K562 (cell line): ENCODE data around the gene GSTA4. TPM values are rescaled to one million over a fixed set of nuclear protein-coding genes. Genes with fewer than 3 reads are reported as not detected.

Experiments used
- CGGBP1 ChIP-seq: fragments of 250-450 bp; sonication (Bioruptor Pico); IDR thresholded peaks from 2 replicates; pipeline ENCODE4 v1.9.0; 2021; ENCODE audit warnings: mild to moderate bottlenecking
- FOSL1 ChIP-seq: fragments of 200-800 bp; sonication (Bioruptor generic); conservative IDR thresholded peaks from 2 replicates; pipeline ENCODE4 v1.6.1; 2016; ENCODE audit warnings: missing genetic modification characterization, missing compliant biosample characterization
- GATAD2B ChIP-seq: fragments of 450-650 bp; IDR thresholded peaks from 2 replicates; pipeline ENCODE4 v1.6.1; 2017; ENCODE audit warnings: mild to moderate bottlenecking, borderline replicate concordance
- MTA1 ChIP-seq: fragments of 450-650 bp; IDR thresholded peaks from 2 replicates; pipeline ENCODE4 v1.6.1; 2017; ENCODE audit warnings: borderline replicate concordance
- NR4A1 ChIP-seq, 2 experiments: fragments of 250-450 bp in 1 of 2; fragments of 450-650 bp in 1 of 2; sonication (Bioruptor Pico) in 1 of 2; IDR thresholded peaks; 2 replicates each; pipeline versions ENCODE4 v1.4.0 to v1.6.1; 2016 to 2020; ENCODE audit warnings: mild to moderate bottlenecking in 2 of 2, missing compliant biosample characterization in 1 of 2, missing genetic modification characterization in 1 of 2, moderate library complexity in 1 of 2
- POU5F1 ChIP-seq: fragments of 150-350 bp; IDR thresholded peaks from 2 replicates; pipeline ENCODE4 v1.6.1; 2014; ENCODE audit warnings: borderline replicate concordance, low read length, low read depth, mild to moderate bottlenecking; ENCODE audit not compliant: partially characterized antibody
- TARDBP ChIP-seq: fragments of 450-650 bp; IDR thresholded peaks from 2 replicates; pipeline ENCODE4 v1.6.1; 2016
- ZNF12 ChIP-seq: sonication (generic); formaldehyde crosslinking; IDR thresholded peaks from 2 replicates; pipeline ENCODE4 v1.4.0; 2020; ENCODE audit warnings: mild to moderate bottlenecking, missing genetic modification reagents
- ZNF212 ChIP-seq: fragments of 450-650 bp; formaldehyde crosslinking; IDR thresholded peaks from 2 replicates; pipeline ENCODE4 v1.4.0; 2020; ENCODE audit warnings: mild to moderate bottlenecking
- ZNF280A ChIP-seq: fragments of 450-650 bp; IDR thresholded peaks from 2 replicates; pipeline ENCODE4 v1.6.1; 2018; ENCODE audit warnings: mild to moderate bottlenecking, low read depth; ENCODE audit not compliant: partially characterized antibody
- ZNF408 ChIP-seq: fragments of 250-450 bp; sonication (Bioruptor Pico); IDR thresholded peaks from 2 replicates; pipeline ENCODE4 v1.4.0; 2020; ENCODE audit warnings: low read depth, mild to moderate bottlenecking, moderate library complexity
- ZNF561 ChIP-seq: fragments of 450-650 bp; formaldehyde crosslinking; conservative IDR thresholded peaks from 2 replicates; pipeline ENCODE4 v1.4.0; 2020; ENCODE audit warnings: mild to moderate bottlenecking, moderate library complexity
- polyA plus RNA-seq, 8 experiments: library from polyadenylated mRNA; depleted of rRNA in 4 of 8; stranded (reverse) in 5 of 8; unstranded in 3 of 8; fragments of >200 nt; fragmentation: Nextera tagmentation in 2 of 8; fragmentation: Illumina TruSeq in 1 of 8; extraction: Ambion mirVana in 2 of 8; extraction: Trizol in 1 of 8; gene quantifications; 2 replicates each; pipeline versions ENCODE4 v1.2.1 to v1.2.3, GENCODE V29; 2011 to 2014; ENCODE audit warnings: inconsistent platforms in 1 of 8, missing spikeins in 1 of 8
- total RNA-seq, 7 experiments: library from RNA; depleted of rRNA in 6 of 7; stranded (reverse); fragments of >200 nt in 6 of 7; fragmentation: Illumina TruSeq in 2 of 7; extraction: Trizol in 2 of 7; gene quantifications; 2 replicates each; pipeline versions ENCODE4 v1.2.1 to v1.2.3, GENCODE V29; 2011 to 2021; ENCODE audit warnings: low replicate concordance in 1 of 7
- TF ChIP-seq, protein P1 (sequence below), 2 experiments: fragments of 450-650 bp; IDR thresholded peaks; 2 replicates each; pipeline ENCODE4 v1.6.1; 2016; ENCODE audit warnings: mild to moderate bottlenecking in 2 of 2, borderline replicate concordance in 1 of 2, low read depth in 1 of 2, moderate library complexity in 1 of 2

GSTA4 gene
- total and polyA plus RNA-seq, 9 of the 15 experiments (the other 6 are each of a cell fraction or from before 2014, with no cell fraction given) = 0.89 to 4.0 (median 2.0) TPM

DNA sequence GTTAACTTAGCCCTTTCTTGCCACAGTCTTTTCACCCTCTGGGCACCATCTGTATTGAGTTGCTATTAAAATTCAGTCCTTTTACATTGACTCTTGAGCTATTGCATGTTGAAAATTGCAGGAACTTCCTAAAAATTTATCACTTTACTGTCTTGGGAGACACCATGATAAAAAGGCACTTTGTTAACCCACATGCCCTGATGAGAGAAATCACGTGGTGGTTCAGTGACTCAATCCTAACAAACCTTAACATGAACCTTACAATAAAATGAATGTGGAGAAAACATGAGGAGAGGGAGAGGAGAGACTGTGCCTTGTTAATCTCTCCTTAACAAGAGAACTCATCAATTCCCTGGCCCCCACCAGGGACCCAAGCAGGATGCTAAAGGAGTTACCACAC lies 30.8 kb downstream of the GSTA4 start (continued):
- TF ChIP-seq, protein P1, sequence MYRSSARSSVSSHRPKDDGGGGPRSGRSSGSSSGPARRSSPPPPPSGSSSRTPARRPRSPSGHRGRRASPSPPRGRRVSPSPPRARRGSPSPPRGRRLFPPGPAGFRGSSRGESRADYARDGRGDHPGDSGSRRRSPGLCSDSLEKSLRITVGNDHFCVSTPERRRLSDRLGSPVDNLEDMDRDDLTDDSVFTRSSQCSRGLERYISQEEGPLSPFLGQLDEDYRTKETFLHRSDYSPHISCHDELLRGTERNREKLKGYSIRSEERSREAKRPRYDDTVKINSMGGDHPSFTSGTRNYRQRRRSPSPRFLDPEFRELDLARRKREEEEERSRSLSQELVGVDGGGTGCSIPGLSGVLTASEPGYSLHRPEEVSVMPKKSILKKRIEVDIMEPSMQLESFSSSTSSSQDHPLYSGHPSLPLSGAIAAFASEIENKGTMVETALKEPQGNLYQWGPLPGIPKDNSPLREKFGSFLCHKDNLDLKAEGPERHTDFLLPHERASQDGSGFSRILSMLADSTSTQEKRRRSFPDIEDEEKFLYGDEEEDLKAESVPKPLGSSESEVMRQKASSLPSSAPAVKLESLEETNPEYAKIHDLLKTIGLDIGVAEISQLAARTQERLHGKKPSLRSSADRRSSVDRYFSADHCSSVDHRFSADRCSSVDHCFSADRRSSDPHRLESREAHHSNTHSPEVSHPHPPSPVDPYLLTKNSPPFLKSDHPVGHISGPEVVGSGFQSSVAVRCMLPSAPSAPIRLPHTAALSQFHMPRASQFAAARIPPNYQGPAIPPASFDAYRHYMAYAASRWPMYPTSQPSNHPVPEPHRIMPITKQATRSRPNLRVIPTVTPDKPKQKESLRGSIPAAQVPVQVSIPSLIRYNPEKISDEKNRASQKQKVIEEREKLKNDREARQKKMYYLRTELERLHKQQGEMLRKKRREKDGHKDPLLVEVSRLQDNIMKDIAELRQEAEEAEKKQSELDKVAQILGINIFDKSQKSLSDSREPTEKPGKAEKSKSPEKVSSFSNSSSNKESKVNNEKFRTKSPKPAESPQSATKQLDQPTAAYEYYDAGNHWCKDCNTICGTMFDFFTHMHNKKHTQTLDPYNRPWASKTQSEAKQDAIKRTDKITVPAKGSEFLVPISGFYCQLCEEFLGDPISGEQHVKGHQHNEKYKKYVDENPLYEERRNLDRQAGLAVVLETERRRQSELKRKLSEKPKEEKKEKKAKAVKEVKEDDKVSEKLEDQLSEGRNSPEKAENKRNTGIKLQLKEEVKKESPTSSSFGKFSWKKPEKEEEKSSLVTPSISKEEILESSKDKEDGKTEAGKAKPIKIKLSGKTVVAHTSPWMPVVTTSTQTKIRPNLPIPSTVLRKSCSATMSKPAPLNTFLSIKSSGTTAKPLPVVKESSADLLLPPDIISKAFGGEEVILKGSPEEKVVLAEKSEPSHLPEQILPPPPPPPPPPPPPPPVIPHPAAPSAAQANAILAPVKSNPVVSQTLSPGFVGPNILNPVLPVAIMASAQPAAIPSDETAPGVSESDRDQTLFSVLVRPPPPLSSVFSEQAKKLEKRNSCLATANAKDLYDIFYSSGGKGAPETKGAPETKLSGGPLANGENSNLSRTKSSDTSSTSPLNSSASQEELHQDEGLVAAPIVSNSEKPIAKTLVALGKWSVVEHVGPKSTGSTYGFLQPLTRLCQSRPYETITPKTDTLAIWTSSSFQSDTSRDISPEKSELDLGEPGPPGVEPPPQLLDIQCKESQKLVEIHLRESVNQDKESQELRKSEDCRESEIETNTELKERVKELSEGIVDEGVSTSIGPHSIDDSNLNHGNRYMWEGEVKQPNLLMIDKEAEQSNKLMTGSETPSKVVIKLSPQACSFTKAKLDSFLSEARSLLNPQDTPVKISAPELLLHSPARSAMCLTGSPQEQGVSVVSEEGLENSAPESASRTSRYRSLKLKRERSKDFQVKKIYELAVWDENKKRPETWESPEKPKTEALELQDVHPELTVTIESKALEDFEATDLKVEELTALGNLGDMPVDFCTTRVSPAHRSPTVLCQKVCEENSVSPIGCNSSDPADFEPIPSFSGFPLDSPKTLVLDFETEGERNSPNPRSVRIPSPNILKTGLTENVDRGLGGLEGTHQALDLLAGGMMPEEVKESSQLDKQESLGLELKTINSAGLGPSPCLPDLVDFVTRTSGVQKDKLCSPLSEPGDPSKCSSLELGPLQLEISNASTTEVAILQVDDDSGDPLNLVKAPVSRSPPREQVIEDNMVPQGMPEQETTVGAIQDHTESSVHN (IDR thresholded peaks at IDR 0.05; ENCODE audit: borderline replicate concordance in 1 of 2, low read depth in 1 of 2) = no peak
- no peak for TF ChIP-seq MTA1
- no peak for TF ChIP-seq ZNF408 (CRISPR knock-in tag)
- TF ChIP-seq NR4A1 (CRISPR knock-in tag; IDR thresholded peaks at IDR 0.05) = no peak
- TF ChIP-seq NR4A1 (tag; IDR thresholded peaks at IDR 0.05) = no peak
- no peak for TF ChIP-seq ZNF280A
- TF ChIP-seq ZNF12 (CRISPR knock-in tag) = no peak
- no peak for TF ChIP-seq FOSL1 (tag)
- no peak for TF ChIP-seq GATAD2B
- no peak for TF ChIP-seq POU5F1
- TF ChIP-seq CGGBP1 (CRISPR knock-in tag) = no peak
- no peak for TF ChIP-seq TARDBP
- no peak for TF ChIP-seq ZNF561 (CRISPR knock-in tag)
- no peak for TF ChIP-seq ZNF212 (CRISPR knock-in tag)
